SK-N-MC (cell line): ENCODE results near the gene ANO10.
"Not testable (repeated sequence)": the region's sequence is repeated elsewhere in the genome, so short reads cannot be mapped to it uniquely, and the experiment has no call there.

ENCODE experiments used
- DNase-seq: peaks from one replicate; pipeline ENCODE4 v3.0.0-alpha.2; 2011; ENCODE audit warnings: low read depth, low spot score
- H3K27ac ChIP-seq: fragments of 200-600 bp; sonication (generic); 2 replicates; pipeline ENCODE4 v1.5.1; 2016; ENCODE audit warnings: mixed run types
- H3K36me3 ChIP-seq: fragments of 200-600 bp; sonication (generic); 2 replicates; pipeline ENCODE4 v1.6.1; 2017; ENCODE audit warnings: antibody characterized with exemption, low read length, mixed read lengths; ENCODE audit not compliant: insufficient read depth
- H3K4me3 ChIP-seq: fragments of 200-600 bp; sonication (generic); 2 replicates; pipeline ENCODE4 v1.5.1; 2016
- H3K9ac ChIP-seq: fragments of 200-600 bp; sonication (generic); 2 replicates; pipeline ENCODE4 v1.8.0; 2017; ENCODE audit warnings: mixed run types, mixed read lengths; ENCODE audit not compliant: insufficient read length
- H3K9me3 ChIP-seq: fragments of 200-600 bp; sonication (generic); 2 replicates; pipeline ENCODE4 v1.6.1; 2017; ENCODE audit warnings: low read depth, mild to moderate bottlenecking, antibody characterized with exemption, low read length, moderate library complexity, mixed read lengths
- EZH2 ChIP-seq: fragments of 200-600 bp; sonication (generic); IDR thresholded peaks from one replicate; pipeline ENCODE4 v1.6.1; 2017; ENCODE audit warnings: antibody characterized with exemption
- FOXP2 ChIP-seq: optimal IDR thresholded peaks from 2 replicates; pipeline ENCODE3; 2011; ENCODE audit warnings: mild to moderate bottlenecking, moderate library complexity; ENCODE audit not compliant: insufficient read depth; ENCODE audit errors: extremely low read length, control extremely low read depth
- POLR2AphosphoS5 ChIP-seq: IDR thresholded peaks from 2 replicates; pipeline ENCODE4 v1.6.1; 2012; ENCODE audit warnings: mild to moderate bottlenecking, low read depth, low read length, borderline replicate concordance

ANO10 gene

GRCh38 chr3:43497422-43497821 is 124.4 kb downstream of the ANO10 start:
- Histone ChIP-seq H3K4me3 (no peak overlapping the region), H3K9ac (no peak overlapping the region), H3K36me3 (no peaks in the 10 kb centered on the region), H3K27ac (no peak overlapping the region), H3K9me3 (no peaks in the 10 kb centered on the region)
- no peak for TF ChIP-seq EZH2
- TF ChIP-seq FOXP2: no peak
- TF ChIP-seq POLR2AphosphoS5: no peak
- DNase-seq: no peak

GRCh38 chr3:43496740-43497375 is 125.0 kb downstream of the ANO10 start:
- DNase-seq: no peak
- Histone ChIP-seq H3K27ac (no peak overlapping the region), H3K4me3 (no peak overlapping the region), H3K9ac (no peak overlapping the region), H3K9me3 (no peaks in the 10 kb centered on the region), H3K36me3 (no peaks in the 10 kb centered on the region)
- TF ChIP-seq POLR2AphosphoS5 (no peak), EZH2 (no peak), FOXP2 (no peak)

GRCh38 chr3:43492932-43493331 is 128.9 kb downstream of the ANO10 start:
- not testable (repeated sequence) for DNase-seq, H3K27ac ChIP-seq, H3K36me3 ChIP-seq, H3K9ac ChIP-seq, H3K4me3 ChIP-seq, H3K9me3 ChIP-seq

- H3K4me3 ChIP-seq, H3K9ac ChIP-seq, H3K27ac ChIP-seq, DNase-seq, H3K36me3 ChIP-seq, H3K9me3 ChIP-seq: not testable (repeated sequence)
Measured at GRCh38 chr3:43491807-43492206, 130.0 kb downstream of the ANO10 start.

GRCh38 chr3:43490640-43491185 is 131.1 kb downstream of the ANO10 start:
- no peaks in the 10 kb centered on the region for H3K36me3 ChIP-seq
- no peaks in the 10 kb centered on the region for H3K9me3 ChIP-seq
- H3K4me3 ChIP-seq: no peak overlapping the region
- no peak overlapping the region for H3K27ac ChIP-seq
- no peak overlapping the region for H3K9ac ChIP-seq
- DNase-seq: no peak
- no peak for TF ChIP-seq EZH2
- TF ChIP-seq POLR2AphosphoS5: no peak
- no peak for TF ChIP-seq FOXP2

GRCh38 chr3:43489930-43490329 is 131.9 kb downstream of the ANO10 start:
- Histone ChIP-seq H3K36me3 (no peaks in the 10 kb centered on the region), H3K4me3 (no peak overlapping the region), H3K9ac (no peak overlapping the region), H3K9me3 (no peaks in the 10 kb centered on the region), H3K27ac (no peak overlapping the region)
- DNase-seq: no peak
- no peak for TF ChIP-seq EZH2
- no peak for TF ChIP-seq POLR2AphosphoS5
- TF ChIP-seq FOXP2: no peak

- Histone ChIP-seq H3K9ac (no peak overlapping the region), H3K27ac (no peak overlapping the region), H3K36me3 (no peaks in the 10 kb centered on the region), H3K9me3 (no peaks in the 10 kb centered on the region), H3K4me3 (no peak overlapping the region)
- DNase-seq: no peak
- no peak for TF ChIP-seq FOXP2
Measured at GRCh38 chr3:43485931-43486330, 135.9 kb downstream of the ANO10 start.

- Histone ChIP-seq H3K27ac (no peak overlapping the region), H3K9ac (no peak overlapping the region), H3K9me3 (no peaks in the 10 kb centered on the region), H3K36me3 (no peaks in the 10 kb centered on the region), H3K4me3 (no peak overlapping the region)
- no peak for TF ChIP-seq POLR2AphosphoS5
- no peak for TF ChIP-seq EZH2
- no peak for TF ChIP-seq FOXP2
- no peak for DNase-seq
Measured at GRCh38 chr3:43484926-43485488, 136.8 kb downstream of the ANO10 start.

GRCh38 chr3:43481375-43481774 is 140.4 kb downstream of the ANO10 start:
- Histone ChIP-seq H3K9me3 (no peaks in the 10 kb centered on the region), H3K4me3 (no peak overlapping the region), H3K9ac (no peak overlapping the region), H3K36me3 (no peaks in the 10 kb centered on the region), H3K27ac (no peak overlapping the region)
- TF ChIP-seq FOXP2 (no peak), EZH2 (no peak), POLR2AphosphoS5 (no peak)
- DNase-seq: no peak

GRCh38 chr3:43478839-43479238 is 143.0 kb downstream of the ANO10 start:
- not testable (repeated sequence) for H3K36me3 ChIP-seq, H3K27ac ChIP-seq, H3K9me3 ChIP-seq, DNase-seq, H3K9ac ChIP-seq, H3K4me3 ChIP-seq
